ENCODE results near the gene TRAPPC2B.

GRCh38 chr19:57376151-57376550 lies 12.8 kb downstream of the TRAPPC2B start:
- no peak for TF ChIP-seq EZH2 (IDR thresholded peaks at IDR 0.05)
- no peak for TF ChIP-seq POLR2AphosphoS5 (IDR thresholded peaks at IDR 0.05; ENCODE audit: borderline replicate concordance, low read depth, low read length)
- no peak for TF ChIP-seq FOXP2 (optimal IDR thresholded peaks at IDR 0.05; ENCODE audit: control extremely low read depth, extremely low read length, insufficient read depth)
